HG02588 (cell line): ENCODE data around the gene CFAP299.
"Not testable (repeated sequence)": the region's sequence is repeated elsewhere in the genome, so short reads cannot be mapped to it uniquely, and the experiment has no call there.

Source experiments
- ATAC-seq: cut with Tn5 transposase; IDR thresholded peaks from one replicate; pipeline ENCODE4 v1.9.1; 2021; ENCODE audit warnings: mild to moderate bottlenecking, moderate library complexity; ENCODE audit not compliant: unreplicated experiment

The CFAP299 gene

GRCh38 chr4:80324171-80324570, 11.4 kb upstream of the CFAP299 start:
- ATAC-seq, result no peak

DNA sequence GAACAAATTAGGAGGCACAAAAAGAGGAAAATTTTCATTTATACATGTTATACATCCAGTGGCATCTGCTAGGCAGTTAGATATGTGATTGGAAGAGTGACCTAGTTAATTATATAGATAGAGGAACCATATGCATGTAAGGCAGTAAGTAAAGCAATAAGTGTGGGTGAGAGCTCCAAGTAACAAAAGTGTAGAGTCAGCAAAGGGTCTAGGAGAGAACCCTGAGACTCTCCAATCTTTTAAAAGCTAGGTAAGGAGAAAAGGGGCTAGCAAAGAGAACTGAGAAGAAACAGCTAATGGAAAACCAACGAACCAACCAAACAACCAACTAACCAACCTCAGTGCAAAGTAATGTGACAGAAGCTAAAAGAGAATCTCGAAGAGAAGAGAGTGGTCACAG, 3.8 kb upstream of the CFAP299 start:
- ATAC-seq, result no peak

GRCh38 chr4:80333121-80333520, 2.4 kb upstream of the CFAP299 start:
- no peak for ATAC-seq

DNA sequence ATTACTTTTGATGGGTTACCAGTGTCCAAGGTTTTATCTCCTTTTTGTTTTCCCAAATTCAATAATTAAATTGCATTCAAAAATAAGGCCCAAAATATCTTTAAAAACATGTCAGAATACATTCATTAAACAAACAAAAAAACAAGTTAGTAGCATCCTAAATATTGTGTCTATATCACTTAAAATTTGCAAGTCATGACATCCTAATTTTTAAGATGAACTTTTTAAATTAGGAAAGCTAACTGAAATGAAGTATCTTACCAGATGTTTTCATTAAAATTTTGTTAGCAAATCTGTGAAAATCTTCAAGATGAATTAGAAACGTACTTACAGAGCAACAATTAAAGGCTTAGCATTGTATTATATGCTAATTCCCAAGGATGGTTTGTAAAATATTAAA, 962 bp upstream of the CFAP299 start:
- no peak for ATAC-seq

DNA sequence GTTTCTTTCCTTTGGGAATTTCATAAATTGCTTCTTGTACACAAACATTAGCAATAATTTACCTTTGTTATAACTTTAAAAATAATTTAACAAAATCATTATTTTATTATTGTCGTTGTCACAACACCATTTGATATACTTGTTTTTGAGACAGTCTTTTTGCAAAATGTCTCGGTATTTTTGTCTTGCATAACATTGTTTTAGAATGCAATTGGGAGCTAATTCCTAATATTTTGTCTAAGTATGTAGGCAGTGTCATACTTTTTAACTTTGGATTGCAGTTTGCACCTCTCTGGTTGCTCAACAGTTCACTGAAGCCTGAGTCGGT, 340 bp upstream of the CFAP299 start:
- ATAC-seq, result no peak

GRCh38 chr4:80336582-80336981, 1.1 kb downstream of the CFAP299 start:
- no peak for ATAC-seq

DNA sequence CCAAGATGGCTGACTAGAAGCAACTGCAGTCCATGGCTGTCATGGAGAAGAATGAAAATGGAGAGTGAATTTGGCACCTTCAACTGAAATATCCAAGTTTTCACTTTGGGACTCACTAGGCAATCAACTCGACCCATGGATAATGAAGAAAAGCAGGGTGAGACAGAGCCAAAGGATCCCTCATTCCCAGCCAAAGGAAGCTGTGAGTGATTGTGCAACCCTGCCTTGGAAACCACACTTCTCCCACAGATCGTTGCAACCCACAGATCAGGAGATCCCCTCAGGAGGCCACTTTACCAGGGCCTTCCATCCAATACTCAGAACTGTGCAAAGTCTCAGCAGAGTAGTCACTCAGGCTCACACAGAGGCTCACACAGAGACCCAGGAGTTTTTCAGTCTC, 4.5 kb downstream of the CFAP299 start:
- no peak for ATAC-seq

GRCh38 chr4:80342684-80343083, 7.2 kb downstream of the CFAP299 start:
- ATAC-seq, result not testable (repeated sequence)

GRCh38 chr4:80343887-80344286, 8.4 kb downstream of the CFAP299 start:
- ATAC-seq, result no peak

GRCh38 chr4:80360084-80360483, 24.6 kb downstream of the CFAP299 start:
- no peak for ATAC-seq

DNA sequence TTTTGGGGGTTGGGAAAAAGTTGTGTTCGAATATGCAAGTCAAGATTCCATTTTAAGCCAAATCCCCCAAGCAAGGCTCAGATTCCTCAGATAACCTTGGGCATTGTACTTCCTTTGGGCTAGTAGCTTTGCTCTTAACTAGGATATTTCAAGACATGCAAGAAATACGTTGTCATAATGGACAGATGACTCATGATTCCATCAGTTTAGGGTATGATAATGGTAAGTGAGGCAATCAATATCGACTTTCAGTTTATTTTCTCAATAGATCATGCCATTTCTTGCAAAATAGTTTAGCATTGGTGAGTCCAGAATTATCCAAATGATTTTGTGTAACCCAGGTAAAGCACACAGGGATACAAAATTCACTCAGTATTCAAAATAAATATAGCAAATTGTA, 25.4 kb downstream of the CFAP299 start:
- no peak for ATAC-seq

- ATAC-seq, result no peak
These were observed 25.9 kb downstream of the CFAP299 start for GRCh38 chr4:80361329-80361900.

GRCh38 chr4:80362578-80363181, 27.1 kb downstream of the CFAP299 start:
- ATAC-seq, result no peak

- ATAC-seq, result peak; percentile 82
These were observed 30.4 kb downstream of the CFAP299 start for GRCh38 chr4:80365928-80366327.

DNA sequence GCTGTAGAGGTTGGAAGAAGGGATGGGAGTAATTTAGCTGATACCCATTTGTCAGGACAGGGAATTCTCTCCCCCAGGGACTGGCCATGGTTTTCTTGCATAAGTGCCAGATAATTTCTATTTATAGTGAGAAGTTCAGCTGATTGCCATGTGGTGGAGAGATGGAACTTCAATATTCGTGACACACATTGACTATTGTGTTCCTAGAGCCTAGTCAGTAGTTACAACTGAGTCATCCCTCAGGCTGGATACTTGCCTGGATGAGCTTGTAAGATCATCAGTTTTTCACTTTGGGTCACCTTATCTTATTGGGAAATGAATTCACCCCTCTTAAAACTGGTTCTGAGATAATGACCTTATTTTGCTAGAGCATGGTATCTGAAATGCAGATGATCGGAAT, 32.2 kb downstream of the CFAP299 start:
- ATAC-seq, result no peak

DNA sequence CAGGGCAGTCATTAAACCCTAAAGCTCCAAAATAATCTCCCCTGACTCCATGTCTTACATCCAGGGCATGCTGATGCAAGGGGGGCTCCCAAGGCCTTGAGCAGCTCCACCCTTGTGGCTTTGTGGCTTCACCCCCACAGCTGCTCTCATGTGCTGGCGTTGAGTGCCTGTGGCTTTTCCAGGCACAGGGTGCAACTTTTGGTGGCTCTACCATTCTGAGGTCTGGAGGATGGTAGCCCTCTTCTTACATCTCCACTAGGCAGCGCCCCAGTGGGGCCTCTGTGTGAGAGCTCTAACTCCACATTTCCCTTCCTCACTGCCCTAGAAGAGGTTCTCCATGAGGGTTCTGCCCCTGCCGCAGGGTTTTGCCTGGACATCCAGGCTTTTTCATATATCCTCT, 35.1 kb downstream of the CFAP299 start:
- ATAC-seq, result no peak

DNA sequence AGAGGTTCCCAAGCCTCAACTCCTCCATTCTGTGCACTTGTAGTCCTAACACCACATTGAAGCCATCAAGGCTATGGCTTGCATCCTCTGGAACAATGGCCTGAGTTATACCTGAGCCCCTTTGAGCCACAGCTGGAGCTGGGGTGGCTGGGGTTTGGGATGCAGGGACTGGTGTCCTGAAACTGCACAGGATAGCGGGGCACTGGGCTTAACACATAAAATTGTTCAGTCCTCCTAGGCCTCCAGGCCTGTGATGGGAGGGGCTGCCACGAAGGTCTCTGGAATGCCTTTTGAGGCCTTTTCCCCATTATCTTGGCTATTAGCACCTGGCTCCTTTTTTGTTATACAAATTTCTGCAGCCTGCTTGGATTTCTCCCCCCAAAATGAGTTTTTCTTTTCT, 35.5 kb downstream of the CFAP299 start:
- no peak for ATAC-seq

GRCh38 chr4:80374180-80374579, 38.6 kb downstream of the CFAP299 start:
- no peak for ATAC-seq

DNA sequence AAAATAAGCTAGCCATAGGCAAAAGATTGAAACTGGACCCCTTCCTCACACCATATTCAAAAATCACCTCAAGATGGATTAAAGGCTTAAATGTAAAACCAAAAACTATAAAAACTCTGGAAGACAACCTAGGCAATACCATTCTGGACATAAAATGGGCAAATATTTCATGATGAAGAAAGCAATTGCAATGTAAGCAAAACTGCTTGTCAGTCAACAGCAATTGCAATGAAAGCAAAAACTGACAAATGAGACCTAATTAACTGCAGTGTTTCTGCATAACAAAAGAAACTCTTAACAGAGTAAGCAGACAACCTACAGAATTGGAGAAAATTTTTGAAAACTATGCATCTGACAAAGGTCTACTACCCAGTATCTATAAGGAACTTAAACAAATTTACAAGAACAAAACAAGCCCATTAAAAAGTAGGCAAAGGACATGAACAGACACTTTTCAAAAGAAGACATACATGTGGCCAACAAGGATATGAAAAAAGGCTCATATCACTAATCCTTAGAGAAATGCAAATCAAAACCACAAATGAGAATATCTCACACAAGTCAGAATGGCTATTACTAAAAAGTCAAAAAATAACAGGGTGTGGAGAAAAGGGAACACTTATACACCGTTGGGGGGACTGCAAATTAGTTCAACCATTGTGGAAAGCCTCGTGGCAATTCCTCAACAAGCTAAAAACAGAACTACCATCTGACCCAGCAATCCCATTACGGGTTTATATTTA, 46.7 kb downstream of the CFAP299 start:
- no peak for ATAC-seq

DNA sequence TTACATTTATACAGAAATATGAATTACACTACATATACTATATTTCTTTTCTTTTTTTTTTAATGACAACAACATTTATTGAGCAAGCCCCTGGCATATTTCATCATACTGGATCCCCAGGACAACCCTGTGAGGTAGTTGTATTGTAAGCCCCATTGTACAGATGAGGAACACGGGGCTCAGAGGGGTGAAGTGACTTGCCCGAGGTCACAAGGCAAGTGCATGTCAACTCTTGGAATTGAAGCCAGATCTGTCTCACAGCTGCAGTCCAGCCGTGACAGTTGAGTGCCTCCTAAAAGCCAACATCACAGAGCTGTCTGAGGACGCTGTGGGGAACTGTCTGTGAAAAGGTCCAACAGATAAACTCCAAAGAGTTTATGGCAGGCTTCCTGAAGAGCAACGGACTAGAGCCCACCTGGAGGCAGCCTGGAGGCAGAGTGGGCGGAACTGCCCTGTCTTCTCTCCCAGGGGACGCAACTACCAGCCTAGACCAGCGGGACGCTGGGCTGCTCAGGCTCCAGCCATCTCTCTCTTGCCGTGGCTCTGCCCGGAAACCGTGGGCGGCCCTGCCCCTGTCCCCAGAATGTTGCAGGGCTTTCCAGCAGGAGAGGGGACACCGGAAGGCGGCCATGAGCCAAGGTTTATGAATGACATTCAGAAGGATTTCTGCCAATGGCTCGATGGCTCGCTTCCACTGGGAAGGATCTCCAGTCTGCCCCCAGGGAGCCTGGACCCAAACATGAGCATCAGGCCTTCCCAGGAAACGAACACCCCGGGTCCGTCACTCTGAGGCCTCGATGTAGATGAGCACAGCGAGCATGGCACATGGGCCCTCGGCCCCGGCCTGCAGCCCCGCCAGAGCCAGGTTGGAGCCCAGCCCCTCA, 50.1 kb downstream of the CFAP299 start:
- ATAC-seq, result no peak

DNA sequence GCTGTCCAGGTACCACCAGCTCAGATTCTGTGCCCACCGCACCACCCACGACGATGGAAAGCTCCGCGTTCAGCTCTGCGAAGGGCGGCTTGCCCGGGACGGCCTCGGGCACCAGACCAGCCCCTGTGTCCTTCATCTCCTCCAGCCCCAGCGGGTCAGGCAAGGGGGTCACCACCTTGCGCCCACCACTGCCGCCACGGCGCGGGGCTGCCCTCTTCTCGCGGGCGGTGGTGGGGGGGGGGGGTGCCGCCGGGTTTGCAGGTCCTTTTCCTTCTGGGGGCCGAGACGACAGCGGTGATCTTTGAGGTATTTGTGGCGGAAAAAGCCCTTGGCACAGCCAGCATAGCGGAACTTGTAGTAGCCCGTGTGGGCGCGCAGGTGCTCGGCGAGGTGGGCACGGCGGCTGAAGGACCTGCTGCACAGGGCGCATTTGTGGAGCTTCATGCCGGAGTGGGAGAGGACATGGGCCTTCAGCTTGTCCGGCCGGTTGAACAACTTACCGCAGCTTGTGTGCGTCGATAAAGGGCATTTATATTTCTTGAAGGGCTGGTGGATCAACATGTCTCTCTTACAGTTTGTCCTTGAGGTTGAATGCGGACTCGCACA, 50.9 kb downstream of the CFAP299 start:
- no peak for ATAC-seq
